Measurements from ENCODE around the gene SLC16A3. TPM values are rescaled to one million over a fixed set of nuclear protein-coding genes. Genes with fewer than 3 reads are reported as not detected.

The SLC16A3 gene
- total RNA-seq, 1 donor from 2014 or later = 68.8 TPM

DNA sequence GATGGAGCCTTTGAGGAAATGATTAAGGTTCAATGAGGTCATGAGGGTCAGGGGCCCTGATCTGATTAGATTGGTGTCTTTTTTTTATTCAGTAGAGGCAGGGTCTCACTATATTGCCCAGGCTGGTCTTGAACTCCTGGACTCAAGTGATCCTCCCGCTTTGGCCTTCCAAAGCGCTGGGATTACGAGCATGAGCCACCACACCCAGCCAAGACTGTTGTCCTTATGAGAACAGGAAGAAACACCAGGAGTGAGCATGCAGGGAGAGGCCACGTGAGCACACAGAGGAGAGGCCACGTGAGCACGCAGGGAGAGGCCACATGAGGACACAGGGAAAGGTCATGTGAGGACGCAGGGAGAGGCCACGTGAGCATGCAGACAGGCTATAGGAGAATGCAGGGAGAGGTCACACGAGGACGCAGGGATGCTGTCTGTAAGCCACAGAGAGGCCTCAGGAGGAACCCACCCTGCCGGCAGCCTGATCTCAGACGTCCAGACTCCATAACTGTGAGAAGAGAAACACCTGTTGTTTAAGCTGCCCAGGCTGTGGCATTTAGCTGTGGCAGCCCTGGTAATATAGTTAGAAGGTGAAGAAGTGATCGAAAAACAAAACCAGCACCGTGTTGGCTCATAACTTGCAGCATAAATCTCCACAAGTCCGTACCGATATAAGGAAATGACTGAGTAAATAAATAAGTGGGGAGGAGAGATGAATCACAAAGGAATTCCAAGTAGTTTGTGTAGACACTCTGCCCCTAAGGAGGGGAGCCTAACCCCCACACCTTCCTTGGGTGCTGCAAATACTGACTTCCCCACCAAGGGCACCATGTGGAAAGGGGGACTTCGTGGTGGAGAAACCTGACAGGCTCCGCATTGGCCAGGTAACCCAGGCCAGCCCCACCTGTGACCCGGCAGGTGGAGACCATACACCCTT, 59.3 kb downstream of the SLC16A3 start:
- no peak overlapping the region for H3K27ac Mint-ChIP-seq
- no peak overlapping the region for H3K4me3 Mint-ChIP-seq
- peaks cover 16% of the 10 kb centered on the region for H3K4me1 Mint-ChIP-seq
- TF ChIP-seq, protein P1, sequence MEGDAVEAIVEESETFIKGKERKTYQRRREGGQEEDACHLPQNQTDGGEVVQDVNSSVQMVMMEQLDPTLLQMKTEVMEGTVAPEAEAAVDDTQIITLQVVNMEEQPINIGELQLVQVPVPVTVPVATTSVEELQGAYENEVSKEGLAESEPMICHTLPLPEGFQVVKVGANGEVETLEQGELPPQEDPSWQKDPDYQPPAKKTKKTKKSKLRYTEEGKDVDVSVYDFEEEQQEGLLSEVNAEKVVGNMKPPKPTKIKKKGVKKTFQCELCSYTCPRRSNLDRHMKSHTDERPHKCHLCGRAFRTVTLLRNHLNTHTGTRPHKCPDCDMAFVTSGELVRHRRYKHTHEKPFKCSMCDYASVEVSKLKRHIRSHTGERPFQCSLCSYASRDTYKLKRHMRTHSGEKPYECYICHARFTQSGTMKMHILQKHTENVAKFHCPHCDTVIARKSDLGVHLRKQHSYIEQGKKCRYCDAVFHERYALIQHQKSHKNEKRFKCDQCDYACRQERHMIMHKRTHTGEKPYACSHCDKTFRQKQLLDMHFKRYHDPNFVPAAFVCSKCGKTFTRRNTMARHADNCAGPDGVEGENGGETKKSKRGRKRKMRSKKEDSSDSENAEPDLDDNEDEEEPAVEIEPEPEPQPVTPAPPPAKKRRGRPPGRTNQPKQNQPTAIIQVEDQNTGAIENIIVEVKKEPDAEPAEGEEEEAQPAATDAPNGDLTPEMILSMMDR (IDR thresholded peaks at IDR 0.05; ENCODE audit: unreplicated experiment) = no peak
- no peaks in the 10 kb centered on the region for H3K27me3 Mint-ChIP-seq (ENCODE audit: low read depth)
- DNase-seq (ENCODE audit: low spot score in 2 of 2, unreplicated experiment in 2 of 2) = no peak
- H3K36me3 Mint-ChIP-seq = no peaks in the 10 kb centered on the region
- H3K9me3 Mint-ChIP-seq = peaks cover 5% of the 10 kb centered on the region

Small RNAs within 50 kb of the gene (microRNA-seq; reads per million reads assigned to microRNA genes)
- not detected for gene MIR6787

Other genes starting within 250 kb of the SLC16A3 start
- gene CENPX, start 206.2 kb upstream of the SLC16A3 start, total RNA-seq = 40.0 to 45.5 TPM (median 40.6 TPM) in 3 replicates
- gene LRRC45, start 205.7 kb upstream of the SLC16A3 start, total RNA-seq = 16.9 to 18.5 TPM (median 17.9 TPM) in 3 replicates
- gene RAC3, start 197.4 kb upstream of the SLC16A3 start, total RNA-seq = 32.6 to 34.6 TPM (median 33.6 TPM) in 3 replicates
- gene DCXR, start 191.3 kb upstream of the SLC16A3 start, total RNA-seq = 73.5 to 80.2 TPM (median 77.6 TPM) in 3 replicates
- gene RFNG, start 177.2 kb upstream of the SLC16A3 start, total RNA-seq = 53.8 to 57.3 TPM (median 55.6 TPM) in 3 replicates
- gene GPS1, start 177.1 kb upstream of the SLC16A3 start, total RNA-seq = 104 to 113 TPM (median 105 TPM) in 3 replicates
- gene DUS1L, start 163.2 kb upstream of the SLC16A3 start, total RNA-seq = 87.3 to 94.9 TPM (median 87.9 TPM) in 3 replicates
- 227 to 230 TPM (median 229 TPM) in 3 replicates for gene FASN, start 130.8 kb upstream of the SLC16A3 start, total RNA-seq
- gene CCDC57, start 16.2 kb upstream of the SLC16A3 start, total RNA-seq = 90.4 to 92.1 TPM (median 91.5 TPM) in 3 replicates
- gene CSNK1D, start 44.7 kb downstream of the SLC16A3 start, total RNA-seq = 202 to 212 TPM (median 204 TPM) in 3 replicates
- gene CD7, start 88.6 kb downstream of the SLC16A3 start, total RNA-seq = 0.83 to 1.4 TPM (median 1.2 TPM) in 3 replicates
- 5.8 to 7.0 TPM (median 7.0 TPM) in 3 replicates for gene SECTM1, start 104.7 kb downstream of the SLC16A3 start, total RNA-seq
- 0.16 TPM in 1 of 3 replicates, not detected in the others for gene TEX19, start 130.2 kb downstream of the SLC16A3 start, total RNA-seq
- 6.1 to 7.6 TPM (median 6.5 TPM) in 3 replicates for gene UTS2R, start 142.7 kb downstream of the SLC16A3 start, total RNA-seq
- 75.3 to 82.8 TPM (median 76.3 TPM) in 3 replicates for gene HEXD, start 189.3 kb downstream of the SLC16A3 start, total RNA-seq
- gene OGFOD3, start 189.5 kb downstream of the SLC16A3 start, total RNA-seq = 36.6 to 40.3 TPM (median 39.3 TPM) in 3 replicates
- gene CYBC1, start 221.7 kb downstream of the SLC16A3 start, total RNA-seq = 86.7 to 93.0 TPM (median 88.1 TPM) in 3 replicates
- gene NARF, start 229.7 kb downstream of the SLC16A3 start, total RNA-seq = 116 to 123 TPM (median 122 TPM) in 3 replicates